ELF-1 (cell line): Measurements from ENCODE around the gene VEGFB.

ENCODE experiments used
- DNase-seq: peaks from one replicate; pipeline ENCODE4 v3.0.0-alpha.2; 2016; ENCODE audit warnings: low read depth, low spot score

Gene VEGFB

DNA sequence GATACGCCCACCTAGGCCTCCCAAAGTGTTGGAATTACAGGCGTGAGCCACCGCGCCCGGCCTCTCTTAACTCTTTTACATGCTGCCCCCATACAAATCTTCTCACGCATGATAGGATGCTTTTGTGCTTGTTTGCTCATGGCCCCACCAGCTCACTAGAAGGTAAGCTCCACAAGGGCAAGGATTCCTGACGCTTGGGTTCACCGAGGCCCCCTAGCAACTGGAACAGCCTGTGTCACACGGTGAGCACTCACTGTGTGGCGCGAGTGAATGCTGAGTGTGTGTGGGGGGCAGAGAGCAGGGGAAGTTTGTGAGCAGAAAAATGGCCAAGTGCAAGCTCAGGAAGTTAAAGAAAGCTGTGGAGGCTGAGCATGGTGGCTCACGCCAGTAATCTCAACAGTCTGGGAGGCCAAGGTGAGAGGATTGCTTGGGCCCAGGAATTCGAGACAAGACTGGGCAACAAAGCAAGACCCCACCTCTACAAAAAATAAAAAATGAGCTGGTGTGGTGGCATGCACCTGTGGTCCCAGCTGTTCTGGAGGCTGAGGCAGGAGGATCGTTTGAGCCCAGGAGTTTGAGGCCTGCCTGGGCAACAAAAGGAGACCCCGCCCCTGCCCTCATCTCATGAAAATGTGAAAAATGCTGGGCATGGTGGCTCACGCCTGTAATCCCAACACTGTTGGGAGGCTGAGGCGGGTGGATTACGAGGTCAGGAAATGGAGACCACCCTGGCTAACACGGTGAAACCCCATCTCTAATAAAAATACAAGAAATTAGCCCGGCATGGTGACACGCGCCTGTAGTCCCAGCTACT is 47.8 kb downstream of the VEGFB start:
- no peak for DNase-seq

DNA sequence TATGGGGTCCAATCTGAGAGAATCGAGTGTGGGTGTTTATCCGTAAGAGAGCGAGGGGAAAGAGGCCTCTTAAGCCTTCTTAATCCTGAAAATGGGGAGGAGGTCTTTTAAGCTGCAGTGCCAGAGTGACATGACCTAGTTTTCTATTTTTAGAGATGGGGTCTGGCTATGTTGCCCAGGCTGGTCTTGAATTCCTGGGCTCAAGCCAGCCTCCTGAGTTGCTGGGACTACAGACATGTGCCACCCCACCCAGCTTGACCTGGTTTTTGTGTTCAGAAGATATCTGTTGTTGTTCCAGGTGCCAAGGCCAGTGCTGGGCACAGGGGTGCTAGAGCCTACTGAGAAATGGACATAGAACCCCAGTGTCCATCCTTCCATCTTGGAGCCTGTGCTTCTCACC is 48.7 kb downstream of the VEGFB start:
- no peak for DNase-seq

DNA sequence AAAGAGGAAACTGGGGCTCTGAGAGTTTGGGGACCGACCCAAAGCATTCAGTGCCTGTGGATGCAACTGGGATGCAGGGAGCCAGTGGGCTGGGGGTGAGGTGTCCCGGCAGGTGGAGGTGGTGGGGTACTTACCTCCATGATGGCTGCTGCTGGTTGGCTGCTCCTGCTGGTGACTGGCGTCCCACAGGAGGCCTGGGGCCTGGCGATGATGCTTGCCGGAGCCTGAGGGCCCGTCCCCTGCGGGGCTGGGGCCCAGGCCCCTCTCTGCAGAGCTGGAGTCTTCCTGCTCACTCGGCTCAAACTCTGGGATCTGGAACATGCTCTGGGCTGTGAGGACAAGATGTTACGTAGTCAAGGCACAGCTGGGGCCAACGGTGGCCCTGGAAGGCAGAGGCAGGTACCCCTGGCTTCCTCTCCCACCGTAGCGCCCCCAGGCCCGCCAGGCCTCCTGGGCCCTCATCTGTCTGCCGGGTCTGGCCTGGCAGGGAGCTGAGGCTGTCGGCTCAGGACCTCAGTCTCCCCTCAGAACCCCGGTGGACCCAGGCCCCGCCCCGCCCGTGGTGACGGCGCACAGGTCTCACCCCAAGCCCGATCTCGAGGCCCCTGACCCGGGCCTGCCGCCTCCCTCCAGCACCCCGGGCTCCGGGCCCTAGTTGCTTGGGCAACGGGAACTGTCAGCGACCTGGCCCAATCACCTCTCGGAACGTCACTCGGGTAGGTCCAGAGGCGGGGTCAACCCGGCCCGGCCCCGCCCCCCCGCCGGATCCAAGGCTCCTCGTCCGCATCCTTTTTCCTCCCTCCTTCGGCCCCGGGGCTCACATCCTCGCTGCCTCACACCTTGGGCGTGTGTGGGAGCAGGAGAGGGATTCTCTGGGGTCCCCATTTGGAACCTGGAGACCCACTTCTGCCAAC is 49.9 kb downstream of the VEGFB start, which contains the start of gene BAD:
TSS of gene BAD (minus strand) at position 618 of the 914 bp plus-strand sequence. CDS start at position 321, 297 bp downstream.
- peak; percentile 97 for DNase-seq

DNA sequence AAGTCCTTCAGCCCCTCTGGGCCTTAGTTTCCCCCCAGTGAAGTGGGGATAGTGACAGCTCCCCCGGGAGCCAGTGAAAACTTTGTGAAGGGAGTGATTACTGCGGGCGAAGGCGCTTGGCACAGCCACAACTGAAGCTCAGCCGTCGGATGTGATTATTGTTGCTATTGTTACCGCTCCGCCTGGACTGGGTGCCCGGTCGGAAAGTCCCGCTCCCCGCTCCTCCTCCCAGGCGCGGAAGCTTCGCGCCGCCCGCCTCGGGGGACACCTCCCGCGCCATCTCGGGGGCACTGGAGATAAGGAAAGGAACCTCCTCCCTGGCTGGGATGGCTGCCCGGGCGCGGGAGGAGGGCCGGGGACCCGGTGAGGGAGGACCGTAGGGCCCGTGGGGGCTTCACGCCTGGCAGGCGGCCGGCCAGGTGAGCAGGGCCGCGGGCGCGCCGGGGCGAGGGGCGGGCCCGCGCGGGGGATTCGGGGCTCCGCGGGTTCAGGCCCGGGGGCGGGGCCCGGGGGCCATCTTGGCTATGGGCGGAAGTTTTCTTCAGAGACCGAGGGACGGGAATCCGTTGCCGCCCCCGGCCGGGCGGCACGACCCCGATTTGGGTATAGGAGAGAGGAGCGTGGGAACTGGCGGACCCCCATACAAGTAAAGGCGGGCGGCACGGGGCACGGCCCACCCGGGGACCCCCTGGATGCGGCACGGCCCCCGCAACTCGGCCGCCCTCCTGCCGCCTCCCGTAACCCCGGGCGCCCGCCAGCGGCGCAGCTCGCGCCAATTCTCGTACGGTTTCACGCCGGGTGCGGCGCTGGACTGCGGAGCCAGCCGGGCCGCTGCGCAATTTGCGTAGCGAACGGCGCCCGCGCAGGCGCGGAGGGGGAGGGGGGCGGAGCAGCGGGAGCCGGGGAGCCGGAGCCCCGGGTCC is 50.8 kb downstream of the VEGFB start, which contains the start of gene GPR137:
TSS of gene GPR137 (plus strand) at position 887 of the 923 bp plus-strand sequence. CDS start 677 bp downstream, outside the sequence.
- peak; percentile 88 for DNase-seq

DNA sequence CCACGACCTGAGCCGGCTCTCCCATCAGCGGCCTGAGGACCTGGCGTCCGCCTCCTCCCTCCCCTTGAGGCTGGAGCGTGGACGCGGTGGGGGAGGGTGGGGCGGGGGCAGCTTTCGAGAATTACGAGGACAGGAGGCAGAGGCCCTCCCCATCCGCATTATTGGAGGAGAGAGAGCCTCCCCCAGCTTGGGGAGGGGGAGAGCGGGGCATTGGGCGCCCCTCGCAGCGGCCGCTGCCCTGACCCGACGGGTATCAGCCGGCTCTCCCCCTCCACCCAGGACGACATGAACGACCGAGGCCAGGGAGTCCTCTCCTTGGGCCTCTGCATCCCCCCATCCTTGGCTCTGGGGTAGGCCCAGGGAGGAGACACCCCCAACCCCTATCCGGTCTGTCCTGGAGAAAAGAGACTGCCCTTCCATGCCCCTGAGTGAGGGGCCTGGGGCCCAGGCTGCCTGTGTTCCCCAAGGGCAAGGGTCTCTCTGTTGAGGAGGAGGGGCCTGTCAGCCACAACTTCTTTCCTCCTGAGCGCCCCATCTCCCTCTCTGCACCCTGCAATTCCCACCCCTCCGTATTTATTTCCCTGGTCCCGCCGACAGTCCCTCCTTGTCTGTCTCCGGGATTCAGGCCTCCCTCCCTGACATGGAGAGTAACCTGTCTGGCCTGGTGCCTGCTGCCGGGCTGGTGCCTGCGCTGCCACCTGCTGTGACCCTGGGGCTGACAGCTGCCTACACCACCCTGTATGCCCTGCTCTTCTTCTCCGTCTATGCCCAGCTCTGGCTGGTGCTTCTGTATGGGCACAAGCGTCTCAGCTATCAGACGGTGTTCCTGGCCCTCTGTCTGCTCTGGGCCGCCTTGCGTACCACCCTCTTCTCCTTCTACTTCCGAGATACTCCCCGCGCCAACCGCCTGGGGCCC is 51.8 kb downstream of the VEGFB start:
- DNase-seq, result no peak

DNA sequence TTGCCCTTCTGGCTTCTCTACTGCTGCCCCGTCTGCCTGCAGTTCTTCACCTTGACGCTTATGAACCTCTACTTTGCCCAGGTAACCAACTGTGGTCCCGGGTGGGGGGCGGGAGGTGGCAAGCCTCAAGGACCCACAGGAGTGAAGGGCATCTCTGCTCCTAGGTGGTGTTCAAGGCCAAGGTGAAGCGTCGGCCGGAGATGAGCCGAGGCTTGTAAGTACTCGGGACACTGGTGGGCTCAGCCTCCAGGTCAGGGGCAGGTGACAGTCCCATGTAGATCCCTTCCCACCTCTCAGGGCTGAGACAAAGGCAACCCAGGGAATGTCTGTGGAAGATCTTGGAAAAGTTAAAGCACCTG is 52.4 kb downstream of the VEGFB start:
- no peak for DNase-seq

DNA sequence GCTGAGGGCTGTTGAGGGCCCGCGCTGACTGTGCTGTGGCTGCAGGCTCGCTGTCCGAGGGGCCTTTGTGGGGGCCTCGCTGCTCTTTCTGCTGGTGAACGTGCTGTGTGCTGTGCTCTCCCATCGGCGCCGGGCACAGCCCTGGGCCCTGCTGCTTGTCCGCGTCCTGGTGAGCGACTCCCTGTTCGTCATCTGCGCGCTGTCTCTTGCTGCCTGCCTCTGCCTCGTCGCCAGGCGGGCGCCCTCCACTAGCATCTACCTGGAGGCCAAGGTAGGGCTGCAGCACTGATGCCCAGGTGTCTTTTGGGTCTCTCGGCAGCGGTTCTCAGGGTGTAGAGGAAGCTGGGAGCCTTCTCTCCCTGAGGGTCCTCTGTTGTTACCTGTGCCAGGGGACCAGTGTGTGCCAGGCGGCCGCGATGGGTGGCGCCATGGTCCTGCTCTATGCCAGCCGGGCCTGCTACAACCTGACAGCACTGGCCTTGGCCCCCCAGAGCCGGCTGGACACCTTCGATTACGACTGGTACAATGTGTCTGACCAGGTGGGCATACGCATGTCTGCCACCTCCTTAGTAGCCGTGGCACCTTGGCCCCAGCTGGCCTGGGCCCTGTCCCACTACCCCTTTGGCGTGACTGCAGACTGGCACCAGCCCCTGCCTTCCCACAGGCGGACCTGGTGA is 53.4 kb downstream of the VEGFB start:
- no peak for DNase-seq

DNA sequence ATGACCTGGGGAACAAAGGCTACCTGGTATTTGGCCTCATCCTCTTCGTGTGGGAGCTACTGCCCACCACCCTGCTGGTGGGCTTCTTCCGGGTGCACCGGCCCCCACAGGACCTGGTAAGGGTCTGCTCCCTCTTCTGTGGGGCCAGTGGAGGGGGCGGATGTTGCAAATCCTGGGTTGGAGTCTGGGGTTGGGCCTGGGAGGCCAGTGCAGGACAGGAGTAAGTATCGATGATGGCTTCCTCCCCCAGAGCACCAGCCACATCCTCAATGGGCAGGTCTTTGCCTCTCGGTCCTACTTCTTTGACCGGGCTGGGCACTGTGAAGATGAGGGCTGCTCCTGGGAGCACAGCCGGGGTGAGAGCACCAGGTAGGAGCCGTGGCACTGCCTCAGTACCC is 54.0 kb downstream of the VEGFB start:
- no peak for DNase-seq
